ENCODE results near the gene CDHR5. TPM values are rescaled to one million over a fixed set of nuclear protein-coding genes. Genes with fewer than 3 reads are reported as not detected.

Gene CDHR5
- total RNA-seq, 1 donor from 2014 or later = not detected

- no peak for DNase-seq (ENCODE audit: low read depth, low spot score)
Observed at GRCh38 chr11:623349-623869, 1.3 kb downstream of the CDHR5 start.

- DNase-seq (ENCODE audit: low read depth, low spot score) = no peak
Observed at GRCh38 chr11:621838-622237, 2.9 kb downstream of the CDHR5 start.

GRCh38 chr11:620935-621814, 3.6 kb downstream of the CDHR5 start:
- DNase-seq (ENCODE audit: low read depth, low spot score) = no peak

GRCh38 chr11:620201-620600, 4.6 kb downstream of the CDHR5 start:
- no peak for DNase-seq (ENCODE audit: low read depth, low spot score)

GRCh38 chr11:619628-620050, 5.1 kb downstream of the CDHR5 start:
- no peak for DNase-seq (ENCODE audit: low read depth, low spot score)

GRCh38 chr11:618856-619627, 5.7 kb downstream of the CDHR5 start:
- DNase-seq (ENCODE audit: low read depth, low spot score) = no peak

- DNase-seq (ENCODE audit: low read depth, low spot score) = no peak
Observed at GRCh38 chr11:617912-618682, 6.7 kb downstream of the CDHR5 start.

GRCh38 chr11:617199-617911, 7.4 kb downstream of the CDHR5 start:
- no peak for DNase-seq (ENCODE audit: low read depth, low spot score)

- DNase-seq (ENCODE audit: low read depth, low spot score) = no peak
Observed at GRCh38 chr11:616320-617198, 8.2 kb downstream of the CDHR5 start.

GRCh38 chr11:615504-616319, 9.0 kb downstream of the CDHR5 start, which contains the start of gene IRF7:
Gene IRF7 (minus strand): TSS chr11:615950. CDS start chr11:615364, 586 bp downstream.
- DNase-seq (ENCODE audit: low read depth, low spot score) = peak; percentile 68

- DNase-seq (ENCODE audit: low read depth, low spot score) = no peak
Observed at GRCh38 chr11:614623-615503, 9.9 kb downstream of the CDHR5 start.

- DNase-seq (ENCODE audit: low read depth, low spot score) = no peak
Observed at GRCh38 chr11:614021-614622, 10.6 kb downstream of the CDHR5 start.

GRCh38 chr11:613369-613968, 11.3 kb downstream of the CDHR5 start:
- DNase-seq (ENCODE audit: low read depth, low spot score) = peak; percentile 30

- DNase-seq (ENCODE audit: low read depth, low spot score) = no peak
Observed at GRCh38 chr11:612961-613300, 11.8 kb downstream of the CDHR5 start.

- DNase-seq (ENCODE audit: low read depth, low spot score) = no peak
Observed at GRCh38 chr11:612201-612960, 12.4 kb downstream of the CDHR5 start.
